C4-2B (cell line): ENCODE results near the gene TMEM117.

Experiments used
- ZFX ChIP-seq: fragments of 450-650 bp; IDR thresholded peaks from 2 replicates; pipeline ENCODE4 v1.6.1; 2017
- TF ChIP-seq, protein P1 (sequence below): fragments of 450-650 bp; conservative IDR thresholded peaks from 2 replicates; pipeline ENCODE4 v1.5.1; 2017; ENCODE audit warnings: mild to moderate bottlenecking

DNA sequence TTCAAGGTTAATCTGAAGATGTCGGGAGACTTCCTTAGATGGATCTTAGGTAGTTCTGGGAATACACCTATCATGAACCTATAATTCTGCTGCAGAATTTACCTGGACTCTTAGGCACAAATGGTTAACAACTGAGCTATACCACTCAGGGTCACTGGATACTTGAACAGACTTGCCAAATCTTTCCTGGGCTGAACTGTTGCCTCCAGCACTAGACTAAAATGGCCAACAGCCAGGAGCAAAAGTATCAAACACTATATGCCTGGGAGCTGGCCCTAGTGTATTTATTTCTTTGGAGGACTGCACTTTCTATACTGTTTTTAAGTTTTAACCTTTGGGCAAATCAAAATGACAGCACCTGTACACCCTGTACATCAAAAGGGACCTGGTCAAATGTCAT, 252.8 kb downstream of the TMEM117 start:
- TF ChIP-seq, protein P1, sequence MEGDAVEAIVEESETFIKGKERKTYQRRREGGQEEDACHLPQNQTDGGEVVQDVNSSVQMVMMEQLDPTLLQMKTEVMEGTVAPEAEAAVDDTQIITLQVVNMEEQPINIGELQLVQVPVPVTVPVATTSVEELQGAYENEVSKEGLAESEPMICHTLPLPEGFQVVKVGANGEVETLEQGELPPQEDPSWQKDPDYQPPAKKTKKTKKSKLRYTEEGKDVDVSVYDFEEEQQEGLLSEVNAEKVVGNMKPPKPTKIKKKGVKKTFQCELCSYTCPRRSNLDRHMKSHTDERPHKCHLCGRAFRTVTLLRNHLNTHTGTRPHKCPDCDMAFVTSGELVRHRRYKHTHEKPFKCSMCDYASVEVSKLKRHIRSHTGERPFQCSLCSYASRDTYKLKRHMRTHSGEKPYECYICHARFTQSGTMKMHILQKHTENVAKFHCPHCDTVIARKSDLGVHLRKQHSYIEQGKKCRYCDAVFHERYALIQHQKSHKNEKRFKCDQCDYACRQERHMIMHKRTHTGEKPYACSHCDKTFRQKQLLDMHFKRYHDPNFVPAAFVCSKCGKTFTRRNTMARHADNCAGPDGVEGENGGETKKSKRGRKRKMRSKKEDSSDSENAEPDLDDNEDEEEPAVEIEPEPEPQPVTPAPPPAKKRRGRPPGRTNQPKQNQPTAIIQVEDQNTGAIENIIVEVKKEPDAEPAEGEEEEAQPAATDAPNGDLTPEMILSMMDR = no peak
- TF ChIP-seq ZFX = no peak
